ENCODE results near the gene KRT17.

KRT17 gene

DNA sequence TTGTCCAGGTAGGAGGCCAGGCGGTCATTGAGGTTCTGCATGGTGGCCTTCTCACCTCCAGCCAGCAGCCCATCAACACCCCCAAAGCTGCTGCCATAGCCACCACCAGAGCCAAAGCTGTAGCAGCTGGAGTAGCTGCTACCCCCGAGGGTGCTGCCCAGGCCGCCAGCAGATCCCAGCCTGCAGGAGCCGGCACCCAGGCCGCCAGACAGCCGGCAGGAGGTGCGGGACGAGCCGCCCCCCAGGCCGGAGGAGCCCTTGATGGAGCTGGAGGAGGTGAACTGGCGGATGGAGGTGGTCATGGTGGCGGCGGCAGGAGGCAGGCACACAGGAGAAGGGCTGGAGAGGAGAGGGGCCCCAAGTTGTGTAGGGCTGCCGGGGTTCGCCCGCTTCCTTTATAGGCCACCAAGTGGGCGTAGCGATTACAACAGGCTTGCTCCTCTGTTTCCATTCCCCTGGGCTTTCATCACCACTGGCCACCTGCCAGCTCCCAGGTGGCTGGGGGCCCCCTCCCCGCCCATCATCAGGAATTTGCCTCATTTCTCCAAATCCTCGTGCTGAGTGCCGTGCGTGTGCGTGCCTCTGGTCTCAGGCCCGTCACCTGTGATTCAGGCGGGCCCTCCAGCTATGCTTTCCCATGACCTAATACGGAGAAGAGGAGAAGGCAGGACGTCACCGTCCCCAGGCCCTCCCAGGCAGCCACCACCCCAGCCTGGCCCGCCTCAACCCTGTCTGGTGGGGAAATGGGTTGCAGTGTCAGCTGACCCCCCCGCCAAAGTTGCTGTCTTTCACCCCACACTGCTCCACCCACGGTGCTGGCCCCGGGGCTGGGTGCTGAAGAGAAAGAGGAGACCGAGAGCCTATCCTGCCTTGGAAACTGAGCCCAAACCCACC lies at the start of gene KRT17:
TSS of gene KRT17 (minus strand) at position 368 of the 894 bp plus-strand sequence. CDS start at position 302, 66 bp downstream.
- no peak for DNase-seq

DNA sequence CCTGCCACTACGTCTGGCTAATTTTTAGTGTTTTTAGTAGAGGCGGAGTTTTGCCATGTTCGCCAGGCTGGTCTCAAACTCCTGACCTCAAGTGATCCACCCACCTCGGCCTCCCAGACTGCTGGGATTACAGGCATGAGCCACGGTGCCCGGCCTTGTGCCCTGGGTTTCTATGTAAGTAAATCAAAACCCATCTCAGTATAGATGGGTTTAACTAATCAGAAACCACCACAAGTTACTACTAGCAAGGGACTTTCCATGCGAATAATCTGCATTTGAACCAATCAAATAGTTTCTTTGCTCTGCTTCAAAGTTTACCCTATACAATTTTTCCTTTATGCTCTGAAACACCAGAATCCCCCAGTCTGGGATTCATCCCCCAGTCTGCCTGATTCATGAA lies 47.8 kb upstream of the KRT17 start:
- no peak for DNase-seq

DNA sequence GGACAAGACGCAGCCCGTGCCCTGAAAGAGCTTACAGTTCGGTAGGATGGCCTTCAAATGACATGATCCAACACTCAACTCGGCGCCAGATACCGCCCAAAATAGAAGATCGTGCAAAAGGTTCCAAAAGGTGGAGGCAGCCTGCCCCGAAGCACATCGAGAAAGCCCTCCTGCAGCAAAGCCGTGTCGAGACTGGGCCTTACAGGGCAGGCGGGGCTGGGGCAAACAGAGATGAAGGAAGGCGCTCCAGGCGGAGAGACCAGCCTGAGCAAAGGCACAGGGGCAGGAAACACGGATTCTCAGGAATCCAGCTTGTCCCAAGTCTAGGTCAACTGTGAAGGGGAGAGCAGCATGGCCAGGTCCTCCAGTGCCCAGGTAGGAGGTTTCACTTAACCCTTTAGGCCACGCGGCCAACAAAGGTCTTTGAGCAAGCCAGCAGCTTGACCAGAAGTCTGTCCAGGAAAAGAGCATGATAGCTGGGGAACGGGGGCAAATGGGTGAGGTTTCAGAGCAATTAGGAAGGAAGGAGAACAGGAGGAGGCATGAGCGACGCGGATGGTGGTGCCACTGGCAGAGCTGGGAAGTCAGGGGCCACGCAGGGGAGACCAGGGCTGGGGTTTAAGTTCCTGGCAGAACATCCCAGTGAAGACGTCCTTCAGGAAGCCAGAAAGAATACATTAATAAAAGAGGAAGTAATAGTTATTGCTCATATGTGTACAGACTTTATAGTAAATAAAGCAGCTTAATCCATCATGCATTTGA lies 43.1 kb upstream of the KRT17 start:
- no peak for DNase-seq

DNA sequence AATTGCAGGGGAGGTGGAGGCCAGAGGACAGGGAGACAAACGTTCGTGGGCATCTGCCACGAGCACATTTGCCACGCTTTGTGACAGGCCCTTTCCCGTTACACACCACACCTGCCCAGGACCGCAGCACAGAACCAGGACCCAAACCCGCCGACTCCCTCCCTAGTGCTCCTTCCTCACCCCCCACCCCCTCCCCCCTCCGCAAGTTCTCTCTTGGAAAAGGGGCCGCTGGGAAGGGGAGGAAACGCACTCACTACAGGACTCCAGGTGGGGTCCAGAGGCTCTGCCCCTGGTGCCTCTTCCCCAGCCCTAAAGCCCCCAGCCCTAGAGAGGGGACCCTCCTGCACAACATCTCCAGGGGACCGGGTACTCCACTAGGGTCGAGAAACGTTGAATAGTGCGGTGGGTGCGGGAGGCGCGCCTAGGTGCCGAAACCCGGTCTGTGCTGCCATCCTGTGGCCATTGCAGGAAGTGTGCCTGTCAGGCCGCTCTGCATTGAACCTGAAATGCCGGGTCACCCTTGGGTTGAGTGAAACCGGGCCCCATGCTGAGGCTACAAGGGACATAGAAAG lies 42.4 kb upstream of the KRT17 start:
- no peak for DNase-seq

DNA sequence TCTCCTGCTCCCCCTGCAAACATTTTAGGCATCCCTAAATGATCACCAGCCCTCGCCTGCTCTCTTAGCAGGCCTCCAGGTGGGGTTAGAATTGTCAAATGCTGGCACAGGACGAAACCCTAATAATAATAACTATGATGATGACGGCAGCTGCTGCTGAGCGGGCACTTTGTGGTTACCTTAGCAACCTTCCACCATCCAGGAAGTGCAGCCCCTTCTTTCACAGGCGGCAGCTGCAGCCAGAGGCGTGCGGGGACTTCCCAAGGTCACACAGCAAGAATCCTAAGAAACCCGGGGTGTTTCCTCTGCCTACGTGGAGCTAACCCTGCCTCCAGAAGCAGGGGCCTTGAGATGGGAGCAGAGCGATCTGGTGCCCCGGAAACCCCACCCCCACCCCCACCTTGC lies 41.9 kb upstream of the KRT17 start:
- DNase-seq, result no peak

DNA sequence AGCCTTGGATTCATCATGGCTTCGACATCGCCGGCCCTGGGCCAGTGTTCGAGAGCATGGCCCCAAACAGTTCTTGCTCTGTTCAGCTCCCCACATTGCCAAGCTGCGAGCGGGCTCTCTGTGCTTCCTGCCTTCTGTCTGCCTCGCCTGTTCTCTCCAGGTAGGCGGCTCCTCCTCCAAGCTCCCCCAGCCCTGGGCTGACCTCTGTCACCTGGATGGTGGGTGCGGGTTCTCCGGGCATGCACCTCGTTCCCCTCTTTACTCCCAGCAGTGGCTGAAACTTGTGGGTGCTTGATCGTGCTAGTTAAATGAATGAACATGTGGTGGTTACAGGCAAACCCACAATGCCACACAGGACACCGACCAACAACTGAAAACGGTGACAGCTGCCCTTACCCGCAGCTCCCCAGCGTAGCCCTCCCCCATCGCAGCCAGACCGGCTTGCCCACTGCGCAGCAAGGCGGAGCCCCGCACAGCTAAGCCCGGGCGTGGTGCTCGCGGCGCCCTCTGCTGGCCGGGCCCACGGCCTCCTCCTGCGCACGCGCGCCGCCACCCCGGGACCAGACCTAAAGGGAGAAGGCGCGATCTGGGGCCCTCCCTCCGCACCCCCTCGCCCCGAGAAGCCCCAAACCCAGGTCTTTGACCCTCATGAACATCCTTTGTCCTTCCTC lies 41.3 kb upstream of the KRT17 start:
- DNase-seq, result no peak

DNA sequence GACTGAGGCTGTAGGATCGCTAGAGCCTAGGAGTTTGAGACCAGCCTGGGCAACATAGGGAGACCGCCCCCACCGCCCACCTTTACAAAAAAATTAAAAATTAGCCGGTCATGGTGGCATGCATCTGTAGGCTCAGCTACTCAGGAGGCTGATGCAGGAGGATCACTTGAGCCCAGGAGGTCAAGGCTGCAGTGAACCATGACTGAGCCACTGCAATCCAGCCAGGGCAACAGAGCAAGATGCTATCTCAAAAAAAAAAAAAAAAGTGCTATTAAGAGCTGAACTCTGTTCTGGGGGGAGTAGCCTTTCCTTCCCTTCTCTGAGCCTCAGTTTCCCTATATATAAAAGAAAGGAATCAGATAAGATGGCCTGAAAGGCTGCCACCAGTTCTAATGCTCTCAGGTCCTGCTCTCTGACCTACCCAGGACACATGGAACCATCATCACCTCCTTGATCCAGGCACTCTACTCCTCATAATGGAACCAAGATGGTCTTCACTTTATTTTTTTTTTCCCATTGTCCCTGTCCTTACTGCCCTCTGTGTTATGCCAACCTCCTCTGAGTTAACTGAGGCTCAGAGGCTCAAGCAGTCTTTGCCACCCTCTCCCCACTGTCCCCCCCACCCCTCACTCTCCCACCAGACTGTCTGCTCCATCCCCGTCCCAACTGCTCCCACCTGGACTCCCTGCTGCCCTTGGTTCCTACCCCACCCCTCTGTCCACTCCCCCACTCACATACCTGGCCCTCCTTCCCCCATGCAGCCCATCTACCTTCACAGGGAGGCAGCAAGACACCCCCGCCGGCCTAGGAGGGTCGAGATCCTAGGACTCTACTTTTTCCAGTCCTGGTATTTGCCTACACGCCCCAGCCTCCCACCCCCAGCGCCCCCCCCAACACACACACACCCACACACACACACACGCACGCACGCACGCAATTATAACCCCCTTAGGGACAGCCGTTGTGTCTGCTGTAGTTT lies 40.5 kb upstream of the KRT17 start:
- no peak for DNase-seq

DNA sequence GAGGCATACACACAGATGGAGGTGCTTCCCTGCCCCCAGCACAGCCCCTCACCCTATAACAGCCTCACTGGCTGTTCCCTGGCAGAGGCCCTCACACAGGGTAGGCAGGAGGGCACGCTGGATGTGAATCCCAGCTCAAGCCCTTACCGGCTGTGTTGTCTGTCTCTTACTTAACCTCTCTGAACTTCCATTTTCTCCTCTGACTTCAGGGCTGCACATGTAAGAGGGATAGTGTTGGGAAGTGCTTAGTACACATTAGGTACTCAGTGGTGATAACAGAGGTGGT lies 39.7 kb upstream of the KRT17 start:
- DNase-seq, result no peak

DNA sequence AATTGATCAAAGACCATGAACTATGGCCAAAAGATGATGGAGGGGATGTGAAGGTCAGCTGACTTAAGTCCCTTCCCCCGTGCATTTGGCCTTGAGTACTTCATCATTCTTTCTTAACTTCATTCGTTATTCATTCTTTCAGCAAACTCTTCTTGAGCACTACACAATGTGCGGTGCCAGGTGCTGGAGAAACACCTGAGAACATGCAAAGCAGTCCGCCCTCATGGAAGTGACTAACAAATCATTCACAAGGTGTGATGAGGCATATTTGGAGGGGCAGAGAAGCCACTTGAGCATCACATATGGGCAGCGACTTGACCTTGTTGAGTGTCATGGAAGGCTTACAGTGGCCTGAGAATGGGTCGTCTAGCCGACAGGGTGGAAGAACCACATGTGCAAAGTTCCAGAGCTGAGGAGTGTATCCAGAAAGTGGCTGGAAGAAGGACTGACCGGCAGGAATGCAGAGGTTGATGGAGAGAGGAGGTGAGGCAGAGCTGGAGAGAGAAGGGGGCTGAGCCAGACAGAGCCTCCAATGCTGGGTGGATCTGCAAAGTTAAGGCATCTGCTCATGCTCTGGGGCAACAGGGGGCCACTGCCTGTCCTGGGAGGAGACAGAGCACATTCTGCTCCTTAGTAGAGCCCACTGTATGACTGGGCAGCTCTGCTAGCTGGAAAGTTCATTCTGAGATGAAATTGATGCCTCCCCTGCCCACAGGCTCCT lies 39.2 kb upstream of the KRT17 start:
- no peak for DNase-seq

DNA sequence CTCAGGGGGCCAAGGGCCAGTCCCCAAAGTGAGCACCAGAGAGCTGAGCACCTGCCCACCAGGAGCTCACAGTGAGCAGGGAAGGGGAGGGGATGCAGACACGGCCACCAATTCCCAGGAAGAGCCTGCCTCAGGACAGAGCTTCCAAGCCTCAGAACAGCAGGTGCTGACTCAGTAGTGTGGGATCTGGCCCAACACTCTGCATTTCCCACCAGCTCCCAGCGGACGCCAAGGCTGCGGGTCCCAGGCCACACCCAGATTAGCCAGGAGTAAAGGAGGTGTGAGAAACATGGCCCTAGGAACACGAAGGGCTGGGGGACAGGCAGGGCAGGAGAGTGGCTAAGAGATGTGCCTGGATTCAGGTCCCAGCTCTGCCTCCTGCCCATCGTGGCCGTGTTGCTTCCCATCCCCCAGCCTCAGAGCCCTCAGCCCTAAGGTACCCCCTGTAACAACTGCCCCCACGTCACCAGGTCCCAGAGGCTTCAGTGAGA lies 35.9 kb upstream of the KRT17 start:
- DNase-seq, result no peak

DNA sequence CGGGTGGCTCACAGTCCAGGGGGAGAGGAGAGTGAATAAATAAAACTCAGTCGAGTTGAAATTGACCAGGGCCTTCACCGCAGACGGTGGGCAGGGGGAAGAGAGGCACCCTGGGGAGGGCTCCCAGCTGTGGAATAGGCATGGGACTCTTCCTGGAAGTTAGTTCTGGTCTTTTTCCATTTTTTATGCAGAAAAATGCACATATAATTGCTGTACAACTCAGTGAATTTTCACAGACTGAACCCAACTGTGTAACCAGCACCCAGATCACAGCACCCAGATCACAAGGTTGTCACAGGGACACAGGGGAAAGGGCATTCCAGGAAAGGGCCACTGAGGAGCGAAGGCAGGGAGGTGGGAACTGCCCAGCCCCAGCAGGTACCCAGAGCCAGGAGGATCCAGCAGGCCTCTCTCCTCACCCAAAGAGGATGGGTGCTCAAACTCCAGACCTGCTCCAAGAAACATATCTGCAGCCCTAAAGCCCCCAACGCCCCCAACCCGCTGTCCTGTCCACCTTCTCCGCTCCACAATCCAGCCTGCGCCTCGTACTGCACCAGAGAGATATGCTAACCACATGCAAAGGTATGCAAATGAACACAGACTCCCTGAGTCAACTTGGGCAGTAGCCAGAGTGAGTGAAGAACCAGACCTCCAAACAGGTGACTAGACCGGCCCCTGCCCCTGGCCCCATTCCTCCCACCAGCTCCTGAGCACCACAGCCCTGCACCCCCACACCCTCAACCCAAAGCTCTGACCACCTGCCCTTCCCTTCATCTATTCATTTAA lies 35.2 kb upstream of the KRT17 start:
- DNase-seq, result no peak

DNA sequence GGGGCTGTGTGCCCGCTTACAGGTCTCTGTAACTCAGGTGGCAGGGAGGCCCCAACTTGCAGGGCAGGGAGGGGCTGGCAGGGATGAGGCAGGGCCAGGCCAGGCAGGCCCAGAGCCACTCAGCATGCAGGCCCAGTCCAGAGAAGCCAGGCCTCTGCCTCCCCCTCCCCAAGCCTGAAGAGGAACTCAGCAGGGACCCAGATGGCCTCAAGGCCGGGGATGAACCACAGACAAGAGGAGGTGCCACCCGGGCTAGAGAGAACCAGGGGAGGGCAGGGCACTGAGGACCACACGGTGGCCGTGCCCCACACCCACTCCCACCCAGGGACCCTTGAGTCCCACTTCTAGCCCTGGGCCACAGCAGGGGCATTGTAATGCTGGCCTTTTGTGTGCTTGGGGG lies 34.5 kb upstream of the KRT17 start:
- no peak for DNase-seq

DNA sequence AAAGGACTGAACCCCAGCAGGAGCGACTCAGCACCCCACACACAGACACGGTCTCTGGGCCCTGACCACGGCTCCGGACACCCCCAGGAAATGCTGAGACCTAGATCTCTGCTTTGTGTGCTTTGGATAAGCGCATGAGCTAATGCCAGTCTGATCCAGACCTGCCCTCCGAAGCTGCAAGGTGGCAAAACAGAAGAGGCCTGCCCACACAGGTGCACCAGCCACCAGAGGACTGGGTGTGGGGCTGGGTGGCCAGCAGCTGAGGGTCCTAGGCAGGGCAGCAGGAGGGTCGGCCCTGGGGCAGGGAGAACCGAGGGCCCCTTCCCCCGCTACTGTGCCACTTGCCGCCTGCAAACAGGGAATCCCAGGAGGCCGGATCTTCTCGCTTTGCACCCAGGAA lies 33.6 kb upstream of the KRT17 start:
- no peak for DNase-seq

DNA sequence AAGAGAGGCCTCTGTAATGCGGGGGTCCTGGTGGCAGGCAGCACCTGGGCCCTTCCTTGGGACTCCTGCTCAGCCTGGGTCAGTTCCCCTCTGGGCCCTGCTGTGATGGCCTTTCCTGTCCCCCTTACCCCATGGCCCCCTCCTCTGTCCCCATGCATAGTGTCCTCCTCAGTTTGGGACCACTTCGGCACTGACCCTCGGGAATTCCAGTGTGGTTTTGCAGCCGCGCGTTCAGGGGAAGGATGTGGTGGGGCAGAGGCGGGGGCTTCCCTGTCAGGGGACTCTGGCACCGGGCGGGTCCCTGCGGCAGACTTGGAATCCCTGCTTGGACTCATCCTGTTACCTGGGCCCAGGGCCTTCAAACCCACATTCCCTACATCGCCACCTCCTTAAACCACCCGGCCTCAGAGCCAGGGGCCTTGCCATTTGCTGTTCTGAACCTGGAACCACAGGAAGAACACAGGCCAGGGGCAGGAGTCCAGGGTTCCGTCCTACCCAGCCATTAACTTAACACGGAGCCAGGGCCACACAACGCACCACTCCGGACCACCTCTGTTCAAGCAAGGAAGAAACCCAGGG lies 32.9 kb upstream of the KRT17 start:
- no peak for DNase-seq

DNA sequence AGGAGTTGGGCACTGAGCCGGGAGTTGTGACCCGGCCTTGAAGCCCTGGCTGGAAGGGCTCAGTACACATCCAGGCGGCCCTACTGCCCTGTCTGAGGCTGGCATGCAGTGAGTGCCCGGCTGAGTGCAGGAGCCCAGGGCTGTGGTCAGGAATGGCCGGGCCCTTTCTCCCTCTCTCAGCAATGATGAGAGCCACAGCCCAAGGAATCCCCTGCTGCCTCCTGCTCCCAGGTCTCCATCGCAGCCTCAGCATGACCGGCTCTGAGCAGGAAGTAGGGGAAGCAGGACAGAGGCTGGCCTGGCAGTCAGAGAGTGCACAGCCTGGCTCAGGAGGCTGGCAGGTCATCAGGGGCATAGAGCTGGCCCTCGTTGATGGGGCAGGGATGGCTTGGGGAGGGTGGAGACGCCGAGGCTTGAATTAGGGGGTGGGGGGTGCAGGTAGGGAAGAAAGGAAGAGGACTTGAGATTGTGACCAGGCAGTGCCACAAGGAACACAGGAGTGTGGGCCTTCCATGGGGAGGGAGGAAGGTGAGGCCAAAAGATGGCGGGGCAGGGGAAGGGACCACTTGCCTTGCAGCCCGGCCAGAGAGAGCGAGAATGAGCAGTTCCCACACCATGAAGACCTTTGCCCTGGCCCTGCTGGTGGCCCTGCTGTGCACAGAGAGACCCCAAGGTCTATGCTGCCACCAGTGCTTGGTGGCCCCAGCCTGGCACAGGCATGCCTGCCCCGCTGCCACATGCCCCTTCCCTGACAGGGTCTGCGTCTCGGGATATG lies 32.1 kb upstream of the KRT17 start:
- no peak for DNase-seq

DNA sequence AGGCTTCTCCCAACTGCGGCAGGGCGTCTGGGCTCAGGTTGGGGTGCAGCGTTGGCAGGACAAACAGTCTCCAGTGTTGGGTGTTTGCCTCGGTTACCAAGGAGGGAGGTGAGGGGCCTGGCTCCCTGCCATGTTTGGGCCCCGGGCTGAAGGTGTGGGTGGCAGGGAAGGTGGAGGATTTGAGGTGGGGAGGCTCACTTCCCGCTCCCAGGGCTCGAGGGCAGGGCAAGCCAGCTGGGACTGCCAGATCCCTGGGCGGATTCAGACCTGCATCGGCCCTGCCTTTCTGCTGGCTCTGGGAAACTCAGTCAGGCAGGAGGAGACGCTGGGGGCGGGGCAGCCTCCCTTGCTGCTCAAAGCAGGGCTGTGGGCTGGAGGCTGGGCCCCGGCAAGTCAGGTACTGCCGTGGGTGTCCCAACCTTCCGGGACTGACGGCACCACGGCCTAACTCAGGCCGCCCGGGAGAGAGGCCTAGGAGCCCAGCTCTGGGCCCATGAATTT lies 31.3 kb upstream of the KRT17 start:
- no peak for DNase-seq

DNA sequence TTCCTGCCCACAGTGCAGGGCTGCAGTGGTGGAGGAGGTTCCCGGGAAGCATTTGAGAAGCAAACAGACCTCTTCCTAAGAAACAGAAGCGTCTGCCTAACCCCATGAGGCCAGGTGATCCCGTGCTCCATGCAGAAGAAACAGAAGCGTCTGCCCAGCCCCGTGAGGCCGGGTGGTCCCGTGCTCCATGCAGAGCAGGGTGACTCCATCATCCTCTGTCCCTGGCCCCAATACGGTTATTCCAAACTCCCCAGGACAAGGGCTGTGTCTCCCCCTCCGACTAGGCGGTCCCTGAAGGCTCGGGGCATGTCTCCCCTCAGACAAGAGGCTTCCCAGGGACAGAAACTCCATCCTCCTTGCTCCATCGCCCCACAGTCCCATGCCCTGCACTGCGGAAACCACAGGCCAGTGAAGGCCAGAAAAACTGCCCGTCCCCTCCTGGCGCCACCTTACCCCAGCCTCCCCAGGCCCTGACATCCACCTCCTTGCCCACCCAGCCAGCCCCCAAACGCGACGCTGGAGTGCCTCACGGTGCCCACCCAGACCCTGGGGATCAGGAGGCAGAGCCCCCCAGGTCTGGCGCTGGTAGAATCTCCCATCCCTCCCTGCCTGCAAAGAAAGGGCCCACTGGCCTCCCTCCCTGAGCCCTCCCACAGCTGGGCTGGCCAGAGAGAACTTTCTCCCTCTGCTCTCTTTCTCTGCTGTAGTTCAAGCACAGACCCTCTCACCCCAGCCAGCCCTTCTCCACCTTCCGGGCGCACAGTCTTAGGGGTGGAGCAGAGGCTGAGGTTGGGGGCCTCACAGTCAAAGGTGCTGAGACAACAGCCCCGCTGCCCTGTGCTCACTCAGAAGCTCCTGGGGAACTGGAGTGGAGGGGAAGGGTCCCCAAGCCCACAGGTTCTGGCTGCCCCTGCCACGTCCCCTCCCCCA lies 30.6 kb upstream of the KRT17 start:
- DNase-seq, result no peak

Measured in SIG-M5 (cell line).